Measurements from ENCODE around the gene FAM168A. TPM values are rescaled to one million over a fixed set of nuclear protein-coding genes. Genes with fewer than 3 reads are reported as not detected.

Gene FAM168A
- total RNA-seq (2012; rRNA removed), result 13.7 and 17.5 TPM in 2 replicates

DNA sequence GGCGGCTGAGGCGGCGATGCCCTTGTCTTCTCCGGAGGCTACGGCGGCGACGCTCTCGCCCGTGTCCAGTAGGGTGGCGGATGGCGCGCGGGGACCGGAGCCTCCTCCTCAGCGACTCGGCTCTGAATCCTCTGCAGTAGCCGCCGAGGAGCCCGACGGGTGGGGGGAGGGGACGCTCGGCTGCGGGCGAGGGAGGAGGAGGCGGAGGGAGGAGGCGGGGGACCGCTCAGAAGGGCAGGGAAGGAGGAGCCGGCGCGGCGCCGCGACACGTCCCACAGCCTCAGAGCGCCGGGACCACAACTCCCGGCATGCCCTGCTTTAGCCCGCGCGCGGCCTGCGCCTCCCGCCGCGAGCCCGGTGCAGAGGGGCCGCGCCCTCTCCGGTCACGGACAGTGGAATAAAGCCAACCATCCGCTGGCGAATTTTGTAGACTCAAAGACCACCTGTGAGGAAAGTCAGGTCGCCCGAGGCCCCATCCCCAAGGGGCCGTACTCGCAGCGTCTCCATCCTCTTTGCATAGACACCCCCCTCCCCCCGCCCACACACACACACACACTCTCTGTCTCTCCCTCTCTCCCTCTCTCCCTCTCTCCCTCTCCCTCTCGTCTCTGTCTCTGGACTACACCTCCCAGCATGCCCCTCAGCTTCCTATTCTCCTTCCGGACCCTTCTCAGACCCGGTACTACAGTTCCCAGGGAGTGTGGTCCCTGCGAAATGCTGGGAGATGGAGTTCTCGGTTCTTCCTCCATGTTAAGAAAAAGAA lies at the start of gene FAM168A:
Gene FAM168A, minus strand, starts transcription at position 157 of the 763 bp plus-strand sequence. CDS start 129,638 bp downstream, outside the sequence.
- peak within 1 kb of the TSS; percentile 74 for H3K4me3 ChIP-seq (ENCODE audit: low read length)
- H3K9me3 ChIP-seq (replicated peaks; ENCODE audit: low read length), result no peaks in the 10 kb centered on the region
- H3K4me1 ChIP-seq (ENCODE audit: control insufficient read depth, insufficient read depth, low read length), result peaks cover 14% of the 10 kb centered on the region
- no peaks in the 10 kb centered on the region for H3K36me3 ChIP-seq (ENCODE audit: insufficient read depth, low read length)
- no peaks in the 10 kb centered on the region for H3K27me3 ChIP-seq (ENCODE audit: control insufficient read depth, insufficient read depth, low read length)
- H3K9ac ChIP-seq (ENCODE audit: low read depth, low read length), result peak within 1 kb of the TSS; percentile 77
- H3K4me2 ChIP-seq (ENCODE audit: low read length), result peak within 1 kb of the TSS; percentile 84

DNA sequence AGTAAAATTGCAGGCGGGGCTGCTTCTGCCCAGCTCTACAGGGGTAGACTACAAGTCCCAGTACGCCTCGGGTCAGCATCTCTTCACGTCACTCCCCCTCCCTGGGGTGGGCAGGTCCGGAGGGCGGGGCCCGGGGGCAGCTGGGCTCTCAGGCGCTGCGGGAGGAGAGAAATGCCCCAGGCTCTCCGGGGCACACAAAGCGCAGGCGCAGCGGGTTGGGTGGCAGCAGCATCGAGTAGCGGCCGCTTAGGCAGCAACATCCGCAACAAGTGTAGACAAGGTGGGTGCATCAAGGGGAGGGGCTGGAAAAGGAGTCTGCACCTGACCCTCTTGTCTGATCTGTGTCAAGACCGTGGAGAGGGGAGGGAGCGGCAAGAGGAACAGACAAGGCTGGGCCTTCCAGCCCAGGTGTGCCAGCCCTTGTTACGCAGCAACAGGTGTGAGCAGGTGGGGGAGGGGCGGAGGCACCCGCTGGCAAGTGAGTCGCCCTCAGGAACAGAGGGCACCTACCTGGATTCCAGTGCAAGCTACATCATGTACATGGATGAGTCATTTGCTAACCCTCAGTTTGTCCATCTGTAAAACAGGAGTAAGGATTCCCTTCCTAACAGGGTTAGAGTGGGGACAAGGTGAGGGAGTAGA lies 49.7 kb upstream of the FAM168A start:
- Histone ChIP-seq H3K27me3 (ENCODE audit: control insufficient read depth, insufficient read depth, low read length) (peaks cover 41% of the 10 kb centered on the region), H3K4me2 (ENCODE audit: low read length) (peak overlapping the region; percentile 64), H3K4me3 (ENCODE audit: low read length) (peak overlapping the region; percentile 26), H3K36me3 (ENCODE audit: insufficient read depth, low read length) (no peaks in the 10 kb centered on the region), H3K9ac (ENCODE audit: low read depth, low read length) (no peak overlapping the region), H3K9me3 (replicated peaks; ENCODE audit: low read length) (no peaks in the 10 kb centered on the region), H3K4me1 (ENCODE audit: control insufficient read depth, insufficient read depth, low read length) (no peaks in the 10 kb centered on the region)

GRCh38 chr11:73645972-73646631 lies 48.2 kb upstream of the FAM168A start, which contains the start of gene PLEKHB1:
Gene PLEKHB1 (plus strand): TSS chr11:73646581. CDS start chr11:73646609, 28 bp downstream.
- no peak within 1 kb of the TSS for H3K9ac ChIP-seq (ENCODE audit: low read depth, low read length)
- H3K4me1 ChIP-seq (ENCODE audit: control insufficient read depth, insufficient read depth, low read length), result no peaks in the 10 kb centered on the region
- H3K27me3 ChIP-seq (ENCODE audit: control insufficient read depth, insufficient read depth, low read length), result peaks cover 48% of the 10 kb centered on the region
- H3K9me3 ChIP-seq (replicated peaks; ENCODE audit: low read length), result no peaks in the 10 kb centered on the region
- H3K36me3 ChIP-seq (ENCODE audit: insufficient read depth, low read length), result no peaks in the 10 kb centered on the region
- H3K4me3 ChIP-seq (ENCODE audit: low read length), result no peak within 1 kb of the TSS
- no peak within 1 kb of the TSS for H3K4me2 ChIP-seq (ENCODE audit: low read length)

- Histone ChIP-seq H3K27me3 (ENCODE audit: control insufficient read depth, insufficient read depth, low read length) (peaks cover 47% of the 10 kb centered on the region), H3K36me3 (ENCODE audit: insufficient read depth, low read length) (no peaks in the 10 kb centered on the region), H3K4me3 (ENCODE audit: low read length) (no peak overlapping the region), H3K9ac (ENCODE audit: low read depth, low read length) (no peak overlapping the region), H3K4me2 (ENCODE audit: low read length) (no peak overlapping the region), H3K4me1 (ENCODE audit: control insufficient read depth, insufficient read depth, low read length) (no peaks in the 10 kb centered on the region), H3K9me3 (replicated peaks; ENCODE audit: low read length) (no peaks in the 10 kb centered on the region)
These were observed 47.4 kb upstream of the FAM168A start for GRCh38 chr11:73645121-73645969.

- H3K27me3 ChIP-seq (ENCODE audit: control insufficient read depth, insufficient read depth, low read length), result peaks cover 38% of the 10 kb centered on the region
- H3K36me3 ChIP-seq (ENCODE audit: insufficient read depth, low read length), result no peaks in the 10 kb centered on the region
- no peak overlapping the region for H3K9ac ChIP-seq (ENCODE audit: low read depth, low read length)
- no peaks in the 10 kb centered on the region for H3K9me3 ChIP-seq (replicated peaks; ENCODE audit: low read length)
- no peaks in the 10 kb centered on the region for H3K4me1 ChIP-seq (ENCODE audit: control insufficient read depth, insufficient read depth, low read length)
- no peak overlapping the region for H3K4me2 ChIP-seq (ENCODE audit: low read length)
- no peak overlapping the region for H3K4me3 ChIP-seq (ENCODE audit: low read length)
These were observed 43.8 kb upstream of the FAM168A start for GRCh38 chr11:73641668-73642067.

DNA sequence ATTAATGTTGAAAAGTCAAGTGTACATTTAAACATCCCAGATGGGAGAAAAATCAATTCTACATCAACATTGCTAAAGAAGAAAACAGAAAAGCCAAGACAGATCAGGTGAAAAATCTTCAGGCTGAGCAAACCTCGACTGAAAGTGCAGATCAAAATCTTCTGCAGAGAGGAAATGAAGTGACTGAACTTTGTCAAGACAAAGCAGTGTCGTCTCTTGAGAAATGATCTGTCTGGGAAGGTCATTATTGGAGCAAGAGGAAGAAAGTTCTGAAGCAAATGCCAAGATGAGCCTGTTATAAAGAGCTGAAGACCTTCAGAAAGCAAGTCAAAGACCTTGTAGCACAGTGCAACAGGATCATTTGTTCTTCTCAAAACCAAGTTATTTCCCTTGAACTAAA lies 42.7 kb upstream of the FAM168A start:
- H3K4me3 ChIP-seq (ENCODE audit: low read length), result no peak overlapping the region
- no peaks in the 10 kb centered on the region for H3K4me1 ChIP-seq (ENCODE audit: control insufficient read depth, insufficient read depth, low read length)
- H3K9me3 ChIP-seq (replicated peaks; ENCODE audit: low read length), result no peaks in the 10 kb centered on the region
- H3K27me3 ChIP-seq (ENCODE audit: control insufficient read depth, insufficient read depth, low read length), result peaks cover 29% of the 10 kb centered on the region
- no peak overlapping the region for H3K9ac ChIP-seq (ENCODE audit: low read depth, low read length)
- H3K36me3 ChIP-seq (ENCODE audit: insufficient read depth, low read length), result no peaks in the 10 kb centered on the region
- H3K4me2 ChIP-seq (ENCODE audit: low read length), result no peak overlapping the region

DNA sequence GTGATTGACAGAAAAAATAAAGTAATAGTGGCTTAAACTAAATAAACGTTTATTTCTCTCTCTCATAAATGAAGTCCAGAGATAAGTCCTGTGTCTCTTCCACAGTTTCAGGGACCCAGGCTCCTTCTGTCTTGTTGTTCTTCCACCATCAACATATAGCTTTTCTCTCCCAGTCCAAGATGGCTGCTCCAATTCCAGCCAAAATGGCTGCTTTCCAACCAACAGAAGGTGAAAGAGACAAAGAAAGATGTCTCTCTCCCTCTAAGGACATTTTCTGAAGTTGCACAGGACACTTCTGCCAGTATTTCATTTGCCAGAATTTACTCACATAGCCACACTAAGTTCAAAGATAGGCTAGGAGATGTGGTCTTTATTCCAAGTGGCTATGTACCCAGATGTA lies 39.1 kb upstream of the FAM168A start:
- Histone ChIP-seq H3K4me1 (ENCODE audit: control insufficient read depth, insufficient read depth, low read length) (no peaks in the 10 kb centered on the region), H3K4me2 (ENCODE audit: low read length) (no peak overlapping the region), H3K27me3 (ENCODE audit: control insufficient read depth, insufficient read depth, low read length) (peaks cover 18% of the 10 kb centered on the region), H3K9ac (ENCODE audit: low read depth, low read length) (no peak overlapping the region), H3K9me3 (replicated peaks; ENCODE audit: low read length) (no peaks in the 10 kb centered on the region), H3K36me3 (ENCODE audit: insufficient read depth, low read length) (no peaks in the 10 kb centered on the region), H3K4me3 (ENCODE audit: low read length) (no peak overlapping the region)

GRCh38 chr11:73636249-73636648 lies 38.3 kb upstream of the FAM168A start:
- H3K4me3 ChIP-seq (ENCODE audit: low read length), result no peak overlapping the region
- H3K4me2 ChIP-seq (ENCODE audit: low read length), result no peak overlapping the region
- peaks cover 12% of the 10 kb centered on the region for H3K27me3 ChIP-seq (ENCODE audit: control insufficient read depth, insufficient read depth, low read length)
- H3K9ac ChIP-seq (ENCODE audit: low read depth, low read length), result no peak overlapping the region
- H3K4me1 ChIP-seq (ENCODE audit: control insufficient read depth, insufficient read depth, low read length), result no peaks in the 10 kb centered on the region
- H3K9me3 ChIP-seq (replicated peaks; ENCODE audit: low read length), result no peaks in the 10 kb centered on the region
- H3K36me3 ChIP-seq (ENCODE audit: insufficient read depth, low read length), result no peaks in the 10 kb centered on the region

DNA sequence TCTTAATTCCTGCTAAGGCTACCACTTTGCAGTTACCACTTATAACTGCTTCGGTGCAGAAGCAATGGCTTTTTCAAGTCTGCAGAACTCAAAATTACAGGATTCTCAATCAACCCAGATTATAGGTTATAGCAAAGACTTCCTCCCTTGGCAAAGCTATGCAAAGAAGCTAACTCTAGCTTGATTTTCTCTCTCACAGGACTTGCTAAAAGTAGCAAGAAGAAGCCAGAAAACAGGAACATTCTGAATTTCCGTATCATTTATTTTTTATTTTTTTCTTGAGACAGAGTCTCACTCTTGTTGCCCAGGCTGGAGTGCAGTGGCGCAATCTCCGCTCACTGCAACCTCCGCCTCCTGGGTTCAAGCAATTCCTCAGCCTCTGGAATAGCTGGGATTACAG lies 37.8 kb upstream of the FAM168A start:
- no peaks in the 10 kb centered on the region for H3K4me1 ChIP-seq (ENCODE audit: control insufficient read depth, insufficient read depth, low read length)
- H3K4me2 ChIP-seq (ENCODE audit: low read length), result no peak overlapping the region
- H3K27me3 ChIP-seq (ENCODE audit: control insufficient read depth, insufficient read depth, low read length), result peaks cover 12% of the 10 kb centered on the region
- no peak overlapping the region for H3K9ac ChIP-seq (ENCODE audit: low read depth, low read length)
- H3K36me3 ChIP-seq (ENCODE audit: insufficient read depth, low read length), result no peaks in the 10 kb centered on the region
- no peak overlapping the region for H3K4me3 ChIP-seq (ENCODE audit: low read length)
- H3K9me3 ChIP-seq (replicated peaks; ENCODE audit: low read length), result no peaks in the 10 kb centered on the region

- Histone ChIP-seq H3K4me3 (ENCODE audit: low read length) (no peak overlapping the region), H3K9ac (ENCODE audit: low read depth, low read length) (no peak overlapping the region), H3K9me3 (replicated peaks; ENCODE audit: low read length) (no peaks in the 10 kb centered on the region), H3K4me2 (ENCODE audit: low read length) (no peak overlapping the region), H3K36me3 (ENCODE audit: insufficient read depth, low read length) (no peaks in the 10 kb centered on the region), H3K4me1 (ENCODE audit: control insufficient read depth, insufficient read depth, low read length) (no peaks in the 10 kb centered on the region), H3K27me3 (ENCODE audit: control insufficient read depth, insufficient read depth, low read length) (peaks cover 16% of the 10 kb centered on the region)
These were observed 36.1 kb upstream of the FAM168A start for GRCh38 chr11:73633999-73634398.

DNA sequence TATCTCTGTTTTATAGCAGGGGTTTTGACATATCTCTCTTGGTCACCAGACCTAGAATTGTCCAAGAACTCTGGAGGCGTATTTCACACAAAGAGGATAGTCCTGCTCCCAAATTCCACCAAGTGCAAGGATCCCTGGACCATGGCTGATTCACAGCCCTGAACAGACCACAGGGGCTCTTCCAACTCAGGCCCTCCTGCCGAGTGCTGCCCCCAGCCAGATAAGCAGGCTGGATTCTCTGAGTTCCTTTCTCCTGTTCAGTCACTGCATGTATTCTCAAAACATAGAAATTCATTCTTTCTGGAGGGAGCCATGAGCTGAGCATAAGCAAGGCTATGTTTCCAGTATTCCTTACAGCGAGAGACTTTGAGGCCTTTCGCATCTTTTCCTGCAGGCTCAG lies 35.1 kb upstream of the FAM168A start:
- Histone ChIP-seq H3K4me3 (ENCODE audit: low read length) (no peak overlapping the region), H3K27me3 (ENCODE audit: control insufficient read depth, insufficient read depth, low read length) (peaks cover 17% of the 10 kb centered on the region), H3K9me3 (replicated peaks; ENCODE audit: low read length) (no peaks in the 10 kb centered on the region), H3K36me3 (ENCODE audit: insufficient read depth, low read length) (no peaks in the 10 kb centered on the region), H3K4me2 (ENCODE audit: low read length) (no peak overlapping the region), H3K4me1 (ENCODE audit: control insufficient read depth, insufficient read depth, low read length) (no peaks in the 10 kb centered on the region), H3K9ac (ENCODE audit: low read depth, low read length) (no peak overlapping the region)
